IMR-90 (cell line): ENCODE data around the gene ASB7.

ENCODE experiments used
- MXI1 ChIP-seq: IDR thresholded peaks from 2 replicates; pipeline ENCODE4 v1.6.1; 2012; ENCODE audit warnings: low read depth, mild to moderate bottlenecking, low read length, moderate library complexity, borderline replicate concordance
- TF ChIP-seq, protein P1 (sequence below): conservative IDR thresholded peaks from 2 replicates; pipeline ENCODE4 v1.5.1; 2012; ENCODE audit warnings: mild to moderate bottlenecking, low read depth, low read length, improper control_type of control experiment

DNA sequence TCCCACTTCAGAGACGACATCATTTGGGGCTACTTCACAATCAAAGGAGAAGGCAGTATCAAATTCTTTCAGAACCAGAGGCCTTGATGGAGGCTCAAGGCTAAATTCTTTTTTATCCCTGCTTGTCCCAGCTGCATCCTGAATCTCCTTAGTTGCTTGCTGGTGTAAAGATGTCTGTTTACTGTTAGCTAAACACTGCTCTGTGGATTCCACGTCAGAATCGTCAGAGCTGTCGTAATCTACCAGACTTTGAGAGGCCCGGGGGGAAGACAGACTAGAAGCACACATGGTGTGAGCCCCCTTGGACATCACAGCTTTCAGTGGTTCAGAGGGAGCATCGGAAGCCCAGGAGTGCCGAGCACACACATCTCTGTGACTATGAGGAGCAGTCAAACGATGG lies 33.0 kb upstream of the ASB7 start:
- TF ChIP-seq MXI1, result no peak
- TF ChIP-seq, protein P1, sequence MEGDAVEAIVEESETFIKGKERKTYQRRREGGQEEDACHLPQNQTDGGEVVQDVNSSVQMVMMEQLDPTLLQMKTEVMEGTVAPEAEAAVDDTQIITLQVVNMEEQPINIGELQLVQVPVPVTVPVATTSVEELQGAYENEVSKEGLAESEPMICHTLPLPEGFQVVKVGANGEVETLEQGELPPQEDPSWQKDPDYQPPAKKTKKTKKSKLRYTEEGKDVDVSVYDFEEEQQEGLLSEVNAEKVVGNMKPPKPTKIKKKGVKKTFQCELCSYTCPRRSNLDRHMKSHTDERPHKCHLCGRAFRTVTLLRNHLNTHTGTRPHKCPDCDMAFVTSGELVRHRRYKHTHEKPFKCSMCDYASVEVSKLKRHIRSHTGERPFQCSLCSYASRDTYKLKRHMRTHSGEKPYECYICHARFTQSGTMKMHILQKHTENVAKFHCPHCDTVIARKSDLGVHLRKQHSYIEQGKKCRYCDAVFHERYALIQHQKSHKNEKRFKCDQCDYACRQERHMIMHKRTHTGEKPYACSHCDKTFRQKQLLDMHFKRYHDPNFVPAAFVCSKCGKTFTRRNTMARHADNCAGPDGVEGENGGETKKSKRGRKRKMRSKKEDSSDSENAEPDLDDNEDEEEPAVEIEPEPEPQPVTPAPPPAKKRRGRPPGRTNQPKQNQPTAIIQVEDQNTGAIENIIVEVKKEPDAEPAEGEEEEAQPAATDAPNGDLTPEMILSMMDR, result no peak
